ENCODE results near the gene SLAIN2. TPM values are rescaled to one million over a fixed set of nuclear protein-coding genes. Genes with fewer than 3 reads are reported as not detected.

The SLAIN2 gene
- total and polyA plus RNA-seq, 12 donors = 7.5 to 181 (median 46.6) TPM

DNA sequence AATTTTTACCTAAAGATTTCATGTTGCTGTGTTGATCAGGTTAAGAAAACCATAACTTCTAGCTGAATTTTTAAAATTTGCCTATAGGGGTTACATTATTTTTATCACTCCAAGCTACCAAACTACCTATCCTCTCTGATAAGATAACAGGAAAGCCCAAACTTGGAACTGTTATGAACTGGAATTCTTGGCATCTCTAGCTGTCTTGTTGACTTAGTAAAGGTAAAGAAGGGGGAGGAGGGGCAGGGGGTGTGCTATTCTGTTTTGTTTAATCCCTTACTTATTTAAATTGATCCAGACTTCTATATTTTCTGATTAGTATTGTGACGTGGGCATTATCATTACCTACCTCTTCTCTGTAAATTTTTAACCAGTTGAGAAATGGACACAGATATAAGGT, 54.7 kb downstream of the SLAIN2 start:
- Histone ChIP-seq H3K9me3 (replicated peaks in 1 of 3) (peaks cover 0 to 5% (median 0%) of the 10 kb centered on the region in 3 donors), H3K4me1 (replicated peaks in 1 of 2) (no peaks in the 10 kb centered on the region), H3K27ac (no peak overlapping the region), H3K27me3 (no peaks in the 10 kb centered on the region), H3K36me3 (replicated peaks in 1 of 2) (no peaks in the 10 kb centered on the region), H3K4me3 (no peak overlapping the region)
- DNase-seq = no peak
- 94 to 100% (median 99%) methylated on average over 1 of the region's 1 CpG for WGBS, 4 donors
- intact Hi-C loops (cut with DNase I) = no loop called here
- TF ChIP-seq, protein P1, sequence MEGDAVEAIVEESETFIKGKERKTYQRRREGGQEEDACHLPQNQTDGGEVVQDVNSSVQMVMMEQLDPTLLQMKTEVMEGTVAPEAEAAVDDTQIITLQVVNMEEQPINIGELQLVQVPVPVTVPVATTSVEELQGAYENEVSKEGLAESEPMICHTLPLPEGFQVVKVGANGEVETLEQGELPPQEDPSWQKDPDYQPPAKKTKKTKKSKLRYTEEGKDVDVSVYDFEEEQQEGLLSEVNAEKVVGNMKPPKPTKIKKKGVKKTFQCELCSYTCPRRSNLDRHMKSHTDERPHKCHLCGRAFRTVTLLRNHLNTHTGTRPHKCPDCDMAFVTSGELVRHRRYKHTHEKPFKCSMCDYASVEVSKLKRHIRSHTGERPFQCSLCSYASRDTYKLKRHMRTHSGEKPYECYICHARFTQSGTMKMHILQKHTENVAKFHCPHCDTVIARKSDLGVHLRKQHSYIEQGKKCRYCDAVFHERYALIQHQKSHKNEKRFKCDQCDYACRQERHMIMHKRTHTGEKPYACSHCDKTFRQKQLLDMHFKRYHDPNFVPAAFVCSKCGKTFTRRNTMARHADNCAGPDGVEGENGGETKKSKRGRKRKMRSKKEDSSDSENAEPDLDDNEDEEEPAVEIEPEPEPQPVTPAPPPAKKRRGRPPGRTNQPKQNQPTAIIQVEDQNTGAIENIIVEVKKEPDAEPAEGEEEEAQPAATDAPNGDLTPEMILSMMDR (IDR thresholded peaks at IDR 0.05) = no peak
- TF ChIP-seq POLR2A (IDR thresholded peaks at IDR 0.05) = no peak

DNA sequence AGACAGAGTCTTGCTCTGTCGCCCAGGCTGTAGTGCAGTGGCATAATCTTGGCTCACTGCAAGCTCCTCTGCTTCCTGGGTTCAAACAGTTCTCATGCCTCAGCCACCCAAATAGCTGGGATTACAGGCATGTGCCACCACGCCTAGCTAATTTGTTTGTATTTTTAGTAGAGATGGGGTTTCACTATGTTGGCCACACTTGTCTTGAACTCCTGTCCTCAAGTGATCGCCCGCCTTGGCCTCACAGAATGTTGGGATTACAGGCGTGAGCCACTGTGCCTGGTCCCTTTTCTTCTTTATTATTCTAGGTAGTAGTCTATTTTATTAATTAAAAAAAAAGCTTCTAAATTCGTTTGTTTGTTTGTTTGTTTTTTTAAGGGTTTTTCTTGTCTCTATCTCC, 59.1 kb downstream of the SLAIN2 start:
- Histone ChIP-seq H3K4me1 (replicated peaks in 1 of 2) (no peaks in the 10 kb centered on the region), H3K27me3 (no peaks in the 10 kb centered on the region), H3K27ac (no peak overlapping the region), H3K36me3 (replicated peaks in 1 of 2) (no peaks in the 10 kb centered on the region), H3K4me3 (no peak overlapping the region), H3K9me3 (replicated peaks in 1 of 3) (peaks cover 0 to 5% (median 0%) of the 10 kb centered on the region in 3 donors)
- intact Hi-C loops (cut with DNase I) = no loop called here
- TF ChIP-seq POLR2A (IDR thresholded peaks at IDR 0.05) = no peak
- TF ChIP-seq, protein P1 (IDR thresholded peaks at IDR 0.05) = no peak
- WGBS, 4 donors = 93 to 97% (median 94%) methylated on average over 6 of the region's 6 CpGs
- no peak for DNase-seq

DNA sequence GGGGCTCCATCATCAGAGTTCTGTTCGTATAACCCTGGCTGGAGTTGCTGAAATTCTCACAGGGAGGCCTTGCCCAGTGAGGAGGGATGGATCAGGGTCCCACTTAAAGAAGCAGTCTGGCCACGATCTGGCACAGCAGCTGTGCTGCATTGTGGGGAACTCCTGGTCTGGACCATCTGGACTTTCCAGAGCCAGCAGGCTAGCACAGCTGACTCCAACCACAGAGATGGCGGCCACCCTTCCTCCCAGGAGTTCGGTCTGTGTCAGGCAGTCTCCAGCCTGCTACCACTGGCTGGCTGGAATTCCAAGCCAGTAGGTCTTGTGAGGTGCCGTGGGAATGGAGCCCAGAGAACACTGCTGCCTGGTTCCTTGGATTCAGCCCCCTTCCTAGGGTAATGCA, 62.0 kb downstream of the SLAIN2 start:
- Histone ChIP-seq H3K27ac (no peak overlapping the region), H3K36me3 (replicated peaks in 1 of 2) (no peaks in the 10 kb centered on the region), H3K4me1 (replicated peaks in 1 of 2) (no peaks in the 10 kb centered on the region), H3K4me3 (no peak overlapping the region), H3K9me3 (replicated peaks in 1 of 3) (no peaks in the 10 kb centered on the region), H3K27me3 (no peaks in the 10 kb centered on the region)
- no peak for DNase-seq
- no peak for TF ChIP-seq POLR2A (IDR thresholded peaks at IDR 0.05)
- TF ChIP-seq, protein P1 (IDR thresholded peaks at IDR 0.05) = no peak
- 96 to 99% (median 96%) methylated on average over 3 to 5 of the region's 5 CpGs; no CpG with 5 or more reads in 1 of the 4 donors for WGBS, 4 donors
- intact Hi-C loops (cut with DNase I) = no loop called here

DNA sequence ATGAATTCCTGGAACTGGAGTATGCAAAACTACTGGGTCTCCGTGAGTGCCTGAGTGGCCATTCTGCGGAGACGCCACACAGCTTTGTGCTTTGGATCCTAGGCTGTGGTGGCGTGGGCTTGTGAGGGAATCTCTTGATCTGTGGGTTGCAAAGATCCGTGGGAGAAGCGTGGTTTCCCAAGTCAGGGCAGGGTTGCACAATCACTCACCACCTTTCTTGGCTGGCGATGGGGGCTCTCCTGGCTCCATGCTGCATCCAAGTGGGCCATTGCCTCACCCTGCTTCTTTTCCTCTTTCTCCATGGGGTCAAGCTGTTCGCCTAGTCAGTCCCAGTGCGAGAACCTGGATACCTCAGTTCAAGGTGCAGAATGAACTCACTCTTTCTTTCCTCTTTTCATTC, 62.5 kb downstream of the SLAIN2 start:
- TF ChIP-seq, protein P1 (IDR thresholded peaks at IDR 0.05) = no peak
- no peak for TF ChIP-seq POLR2A (IDR thresholded peaks at IDR 0.05)
- no peak overlapping the region for H3K4me3 ChIP-seq
- 88 to 95% (median 93%) methylated on average over 5 to 9 of the region's 9 CpGs for WGBS, 4 donors
- H3K4me1 ChIP-seq (replicated peaks in 1 of 2) = no peaks in the 10 kb centered on the region
- H3K27me3 ChIP-seq = no peaks in the 10 kb centered on the region
- H3K27ac ChIP-seq = no peak overlapping the region
- H3K36me3 ChIP-seq (replicated peaks in 1 of 2) = no peaks in the 10 kb centered on the region
- no peak for DNase-seq
- no peaks in the 10 kb centered on the region for H3K9me3 ChIP-seq (replicated peaks in 1 of 3)
- intact Hi-C loops (cut with DNase I) = no loop called here
